ENCODE data around the gene WNK2.

Gene WNK2

GRCh38 chr9:93278144-93278543 is 94.2 kb downstream of the WNK2 start:
- H3K36me3 ChIP-seq (ENCODE audit: insufficient read depth, low read length), result no peaks in the 10 kb centered on the region
- no peaks in the 10 kb centered on the region for H3K9me3 ChIP-seq (replicated peaks; ENCODE audit: low read length)
- H3K4me2 ChIP-seq (ENCODE audit: low read length), result no peak overlapping the region
- H3K9ac ChIP-seq (ENCODE audit: low read depth, low read length), result no peak overlapping the region
- H3K4me1 ChIP-seq (ENCODE audit: control insufficient read depth, insufficient read depth, low read length), result no peaks in the 10 kb centered on the region
- peaks cover 42% of the 10 kb centered on the region for H3K27me3 ChIP-seq (ENCODE audit: control insufficient read depth, insufficient read depth, low read length)
- H3K4me3 ChIP-seq (ENCODE audit: low read length), result no peak overlapping the region

- H3K9ac ChIP-seq (ENCODE audit: low read depth, low read length), result no peak overlapping the region
- H3K9me3 ChIP-seq (replicated peaks; ENCODE audit: low read length), result no peaks in the 10 kb centered on the region
- H3K4me1 ChIP-seq (ENCODE audit: control insufficient read depth, insufficient read depth, low read length), result no peaks in the 10 kb centered on the region
- H3K27me3 ChIP-seq (ENCODE audit: control insufficient read depth, insufficient read depth, low read length), result peaks cover 50% of the 10 kb centered on the region
- H3K4me3 ChIP-seq (ENCODE audit: low read length), result no peak overlapping the region
- no peaks in the 10 kb centered on the region for H3K36me3 ChIP-seq (ENCODE audit: insufficient read depth, low read length)
- no peak overlapping the region for H3K4me2 ChIP-seq (ENCODE audit: low read length)
Observed at GRCh38 chr9:93280661-93281259, 96.8 kb downstream of the WNK2 start.

- Histone ChIP-seq H3K27me3 (ENCODE audit: control insufficient read depth, insufficient read depth, low read length) (peaks cover 21% of the 10 kb centered on the region), H3K4me2 (ENCODE audit: low read length) (no peak overlapping the region), H3K4me3 (ENCODE audit: low read length) (no peak overlapping the region), H3K9me3 (replicated peaks; ENCODE audit: low read length) (no peaks in the 10 kb centered on the region), H3K9ac (ENCODE audit: low read depth, low read length) (no peak overlapping the region), H3K36me3 (ENCODE audit: insufficient read depth, low read length) (no peaks in the 10 kb centered on the region), H3K4me1 (ENCODE audit: control insufficient read depth, insufficient read depth, low read length) (peaks cover 8% of the 10 kb centered on the region)
Observed at GRCh38 chr9:93286252-93287188, 102.6 kb downstream of the WNK2 start.

- no peak overlapping the region for H3K9ac ChIP-seq (ENCODE audit: low read depth, low read length)
- no peaks in the 10 kb centered on the region for H3K36me3 ChIP-seq (ENCODE audit: insufficient read depth, low read length)
- H3K4me2 ChIP-seq (ENCODE audit: low read length), result no peak overlapping the region
- H3K4me3 ChIP-seq (ENCODE audit: low read length), result no peak overlapping the region
- no peaks in the 10 kb centered on the region for H3K9me3 ChIP-seq (replicated peaks; ENCODE audit: low read length)
- peaks cover 17% of the 10 kb centered on the region for H3K27me3 ChIP-seq (ENCODE audit: control insufficient read depth, insufficient read depth, low read length)
- peaks cover 8% of the 10 kb centered on the region for H3K4me1 ChIP-seq (ENCODE audit: control insufficient read depth, insufficient read depth, low read length)
Observed at GRCh38 chr9:93287189-93287552, 103.2 kb downstream of the WNK2 start.

DNA sequence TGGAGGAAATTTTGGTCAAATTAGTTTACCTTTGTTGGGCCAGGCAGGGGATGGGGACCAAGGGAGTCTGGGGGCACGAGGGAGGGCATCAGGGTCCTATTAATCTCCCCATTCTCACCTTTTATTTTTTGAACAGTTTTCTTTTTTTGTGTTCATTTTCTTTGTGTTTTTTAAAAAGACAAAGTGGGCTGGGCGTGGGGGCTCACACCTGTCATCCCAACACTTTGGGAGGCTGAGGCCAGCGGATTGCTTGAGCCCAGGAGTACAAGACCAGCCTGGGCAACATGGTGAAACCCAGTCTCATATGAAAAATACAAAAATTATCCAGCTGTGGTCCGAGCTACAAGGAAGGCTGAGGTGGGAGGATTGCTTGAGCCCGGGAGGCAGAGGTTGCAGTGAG is 103.7 kb downstream of the WNK2 start:
- no peak overlapping the region for H3K9ac ChIP-seq (ENCODE audit: low read depth, low read length)

DNA sequence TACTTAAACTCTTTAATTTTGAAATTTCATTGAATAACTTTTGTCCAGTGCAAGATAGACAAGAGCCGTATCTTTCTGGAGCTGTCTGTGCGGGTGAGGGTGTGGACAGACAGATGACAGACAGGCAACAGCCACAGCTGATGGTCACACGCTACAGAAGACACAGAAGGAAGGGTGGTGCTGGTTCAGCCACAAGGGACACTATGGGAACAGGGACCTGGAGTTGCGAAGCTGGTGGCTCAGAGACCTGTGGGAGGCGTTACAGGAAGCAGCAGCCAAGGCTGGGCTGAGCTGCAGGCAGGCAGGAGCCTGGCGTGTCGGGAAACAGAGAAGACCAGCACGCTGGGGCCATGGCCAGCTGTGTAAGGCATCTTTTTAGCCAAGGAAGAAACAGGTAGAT is 104.4 kb downstream of the WNK2 start:
- peaks cover 8% of the 10 kb centered on the region for H3K4me1 ChIP-seq (ENCODE audit: control insufficient read depth, insufficient read depth, low read length)
- H3K4me2 ChIP-seq (ENCODE audit: low read length), result no peak overlapping the region

More for the DNA sequence above, 103.7 kb downstream of the WNK2 start:
- Histone ChIP-seq H3K9me3 (replicated peaks; ENCODE audit: low read length) (no peaks in the 10 kb centered on the region), H3K4me1 (ENCODE audit: control insufficient read depth, insufficient read depth, low read length) (peaks cover 8% of the 10 kb centered on the region), H3K36me3 (ENCODE audit: insufficient read depth, low read length) (no peaks in the 10 kb centered on the region), H3K4me3 (ENCODE audit: low read length) (no peak overlapping the region), H3K4me2 (ENCODE audit: low read length) (no peak overlapping the region), H3K27me3 (ENCODE audit: control insufficient read depth, insufficient read depth, low read length) (peaks cover 15% of the 10 kb centered on the region)

DNA sequence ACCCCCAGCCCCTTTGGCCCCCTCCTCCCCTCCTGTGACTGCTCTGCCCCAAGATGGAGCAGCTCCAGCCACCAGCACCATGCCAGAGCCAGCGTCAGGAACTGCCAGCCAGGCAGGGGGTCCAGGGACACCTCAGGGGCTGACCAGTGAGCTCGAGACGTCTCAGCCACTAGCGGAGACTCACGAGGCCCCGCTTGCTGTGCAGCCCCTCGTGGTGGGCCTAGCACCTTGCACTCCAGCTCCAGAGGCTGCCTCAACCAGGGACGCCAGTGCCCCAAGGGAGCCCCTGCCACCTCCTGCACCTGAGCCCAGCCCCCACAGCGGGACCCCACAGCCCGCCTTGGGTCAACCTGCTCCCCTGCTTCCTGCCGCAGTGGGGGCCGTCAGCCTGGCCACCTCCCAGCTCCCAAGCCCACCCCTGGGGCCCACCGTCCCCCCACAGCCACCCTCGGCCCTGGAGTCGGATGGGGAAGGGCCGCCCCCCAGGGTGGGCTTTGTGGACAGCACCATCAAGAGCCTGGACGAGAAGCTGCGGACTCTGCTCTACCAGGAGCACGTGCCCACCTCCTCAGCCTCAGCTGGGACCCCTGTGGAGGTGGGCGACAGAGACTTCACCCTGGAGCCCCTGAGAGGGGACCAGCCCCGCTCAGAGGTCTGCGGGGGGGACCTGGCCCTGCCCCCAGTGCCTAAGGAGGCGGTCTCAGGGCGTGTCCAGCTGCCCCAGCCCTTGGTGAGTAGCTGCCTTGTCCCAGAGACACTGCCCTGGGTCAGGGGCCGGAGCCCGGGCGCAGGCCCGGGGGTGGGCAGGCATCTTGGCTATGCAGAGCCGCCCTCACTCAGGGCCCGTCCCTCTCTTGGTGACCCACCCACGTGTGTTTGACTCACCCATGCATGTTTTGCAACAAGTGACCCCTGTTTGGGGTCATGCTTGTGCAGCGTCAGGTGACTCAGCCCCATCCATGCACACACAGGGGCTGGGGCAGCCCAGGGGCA is 105.2 kb downstream of the WNK2 start:
- no peak overlapping the region for H3K9ac ChIP-seq (ENCODE audit: low read depth, low read length)

More for the DNA sequence above, 104.4 kb downstream of the WNK2 start:
- Histone ChIP-seq H3K9ac (ENCODE audit: low read depth, low read length) (no peak overlapping the region), H3K4me3 (ENCODE audit: low read length) (no peak overlapping the region), H3K36me3 (ENCODE audit: insufficient read depth, low read length) (no peaks in the 10 kb centered on the region), H3K9me3 (replicated peaks; ENCODE audit: low read length) (no peaks in the 10 kb centered on the region), H3K27me3 (ENCODE audit: control insufficient read depth, insufficient read depth, low read length) (peaks cover 15% of the 10 kb centered on the region)

DNA sequence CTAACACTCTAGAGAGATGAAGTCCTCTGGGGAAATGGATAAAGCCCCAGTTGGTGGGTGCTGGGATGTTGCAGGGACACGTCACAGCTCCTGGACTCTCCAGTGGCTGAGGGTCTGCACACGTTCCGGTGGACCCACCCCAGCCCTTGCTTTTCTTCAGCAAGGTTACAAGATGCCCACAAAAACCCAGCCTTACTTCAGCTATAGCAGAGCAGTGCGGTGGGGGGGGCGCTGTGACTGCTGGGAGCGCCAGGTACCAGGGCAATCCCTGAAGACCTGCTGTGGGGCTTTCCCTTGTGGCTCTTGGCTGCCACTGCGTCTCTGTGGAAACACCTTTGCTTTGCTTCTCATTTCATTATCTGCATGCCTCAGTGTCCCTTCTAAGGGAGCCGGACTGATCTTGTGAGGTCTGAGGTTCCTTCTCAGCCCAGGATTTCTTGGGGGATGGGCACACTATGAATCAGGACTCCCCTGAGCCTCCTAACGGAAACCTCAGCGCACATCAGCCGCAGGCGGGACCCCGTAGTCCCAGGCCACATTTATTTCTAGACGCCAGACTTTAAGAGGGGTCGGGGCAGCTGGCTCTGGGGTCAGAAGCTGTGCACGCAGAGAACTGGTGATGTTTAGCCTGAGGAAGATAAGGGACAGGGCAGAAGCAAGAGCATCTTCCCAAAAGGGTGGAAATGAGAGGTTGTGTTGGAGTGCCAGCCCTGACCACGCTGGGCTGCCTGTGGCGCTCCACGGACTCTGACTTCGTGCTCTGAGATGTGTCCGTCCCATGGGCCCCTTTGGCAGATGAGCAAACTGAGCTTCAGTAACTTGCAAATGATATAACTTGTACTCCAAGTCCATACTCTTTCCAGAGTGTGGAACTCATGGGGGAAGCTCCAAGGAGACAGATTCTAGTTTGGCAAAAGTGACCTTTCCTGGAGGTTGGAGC is 106.8 kb downstream of the WNK2 start:
- no peaks in the 10 kb centered on the region for H3K9me3 ChIP-seq (replicated peaks; ENCODE audit: low read length)
- no peak overlapping the region for H3K4me3 ChIP-seq (ENCODE audit: low read length)
- H3K4me1 ChIP-seq (ENCODE audit: control insufficient read depth, insufficient read depth, low read length), result peaks cover 8% of the 10 kb centered on the region
- H3K9ac ChIP-seq (ENCODE audit: low read depth, low read length), result no peak overlapping the region
- no peak overlapping the region for H3K4me2 ChIP-seq (ENCODE audit: low read length)
- peaks cover 18% of the 10 kb centered on the region for H3K27me3 ChIP-seq (ENCODE audit: control insufficient read depth, insufficient read depth, low read length)
- H3K36me3 ChIP-seq (ENCODE audit: insufficient read depth, low read length), result no peaks in the 10 kb centered on the region

More for the DNA sequence above, 105.2 kb downstream of the WNK2 start:
- H3K27me3 ChIP-seq (ENCODE audit: control insufficient read depth, insufficient read depth, low read length), result peaks cover 18% of the 10 kb centered on the region
- H3K4me2 ChIP-seq (ENCODE audit: low read length), result no peak overlapping the region
- H3K36me3 ChIP-seq (ENCODE audit: insufficient read depth, low read length), result no peaks in the 10 kb centered on the region
- no peak overlapping the region for H3K4me3 ChIP-seq (ENCODE audit: low read length)
- H3K4me1 ChIP-seq (ENCODE audit: control insufficient read depth, insufficient read depth, low read length), result peaks cover 8% of the 10 kb centered on the region
- no peaks in the 10 kb centered on the region for H3K9me3 ChIP-seq (replicated peaks; ENCODE audit: low read length)

DNA sequence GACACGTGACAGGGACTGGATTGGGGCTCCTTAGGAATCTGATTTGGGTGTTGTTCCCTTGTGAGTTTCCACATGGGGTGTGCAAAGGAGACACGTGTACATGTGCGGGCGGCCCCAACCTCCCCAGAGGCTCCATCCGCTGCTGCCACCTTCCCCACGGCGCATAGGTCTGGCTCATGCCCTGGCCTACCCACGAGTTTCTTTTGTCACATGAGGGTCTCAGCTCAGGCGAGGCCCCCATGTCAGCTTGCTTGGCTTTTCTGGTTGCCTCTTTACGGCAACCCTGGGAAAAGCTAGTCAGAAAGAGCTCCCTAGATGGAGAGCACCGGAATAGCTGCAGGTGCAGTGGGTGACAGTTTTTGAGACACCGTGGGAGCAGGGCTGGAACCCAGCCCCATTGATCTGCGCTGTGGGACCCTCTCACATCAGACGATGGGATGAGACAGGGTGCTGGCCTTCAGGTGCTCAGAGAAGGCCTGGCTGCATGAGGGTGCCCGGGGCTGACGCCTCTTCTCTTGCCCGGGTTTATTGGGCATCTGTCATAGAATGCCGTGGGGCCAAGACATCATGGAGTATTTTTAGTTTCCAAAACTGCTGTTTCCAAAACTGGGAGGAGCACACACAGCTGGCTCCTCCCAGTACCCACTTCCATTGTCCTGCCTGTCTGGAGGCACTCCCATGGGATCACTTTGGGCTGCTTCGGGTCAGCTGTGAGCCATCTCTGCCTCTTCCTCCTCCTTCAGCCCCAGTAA is 107.8 kb downstream of the WNK2 start:
- Histone ChIP-seq H3K9me3 (replicated peaks; ENCODE audit: low read length) (no peaks in the 10 kb centered on the region), H3K9ac (ENCODE audit: low read depth, low read length) (no peak overlapping the region), H3K27me3 (ENCODE audit: control insufficient read depth, insufficient read depth, low read length) (peaks cover 17% of the 10 kb centered on the region), H3K4me3 (ENCODE audit: low read length) (no peak overlapping the region), H3K4me2 (ENCODE audit: low read length) (no peak overlapping the region), H3K36me3 (ENCODE audit: insufficient read depth, low read length) (no peaks in the 10 kb centered on the region), H3K4me1 (ENCODE audit: control insufficient read depth, insufficient read depth, low read length) (peaks cover 8% of the 10 kb centered on the region)

DNA sequence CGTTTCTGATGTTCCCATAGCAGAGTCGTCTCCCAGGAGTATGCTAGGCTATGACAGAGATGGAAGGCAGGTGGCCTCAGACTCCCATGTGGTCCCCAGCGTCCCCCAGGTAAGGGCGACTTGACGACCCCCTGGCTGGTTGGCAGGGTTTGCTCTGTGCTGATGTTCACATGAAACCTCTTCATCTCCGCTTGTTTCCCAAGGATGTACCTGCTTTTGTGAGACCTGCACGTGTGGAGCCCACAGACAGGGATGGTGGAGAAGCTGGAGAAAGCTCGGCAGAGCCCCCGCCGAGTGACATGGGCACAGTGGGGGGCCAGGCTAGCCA is 108.3 kb downstream of the WNK2 start:
- H3K36me3 ChIP-seq (ENCODE audit: insufficient read depth, low read length), result no peaks in the 10 kb centered on the region
- no peaks in the 10 kb centered on the region for H3K9me3 ChIP-seq (replicated peaks; ENCODE audit: low read length)
- peaks cover 8% of the 10 kb centered on the region for H3K4me1 ChIP-seq (ENCODE audit: control insufficient read depth, insufficient read depth, low read length)
- no peak overlapping the region for H3K9ac ChIP-seq (ENCODE audit: low read depth, low read length)
- H3K4me2 ChIP-seq (ENCODE audit: low read length), result no peak overlapping the region
- H3K4me3 ChIP-seq (ENCODE audit: low read length), result no peak overlapping the region
- peaks cover 17% of the 10 kb centered on the region for H3K27me3 ChIP-seq (ENCODE audit: control insufficient read depth, insufficient read depth, low read length)

Measured in skeletal muscle satellite cell (primary cell).